HUDEP-2 (cell line): ENCODE measurements around the gene DELE1.
A peak's percentile ranks its signal among the peaks of the same experiment; 100 is the strongest.

Experiments used
- DNase-seq, 76 experiments: peaks; one replicate each; lab custom pipeline; 2025; ENCODE audit not compliant: unreplicated experiment in 76 of 76; lab: John Stamatoyannopoulos, UW

DELE1 gene, protein sequence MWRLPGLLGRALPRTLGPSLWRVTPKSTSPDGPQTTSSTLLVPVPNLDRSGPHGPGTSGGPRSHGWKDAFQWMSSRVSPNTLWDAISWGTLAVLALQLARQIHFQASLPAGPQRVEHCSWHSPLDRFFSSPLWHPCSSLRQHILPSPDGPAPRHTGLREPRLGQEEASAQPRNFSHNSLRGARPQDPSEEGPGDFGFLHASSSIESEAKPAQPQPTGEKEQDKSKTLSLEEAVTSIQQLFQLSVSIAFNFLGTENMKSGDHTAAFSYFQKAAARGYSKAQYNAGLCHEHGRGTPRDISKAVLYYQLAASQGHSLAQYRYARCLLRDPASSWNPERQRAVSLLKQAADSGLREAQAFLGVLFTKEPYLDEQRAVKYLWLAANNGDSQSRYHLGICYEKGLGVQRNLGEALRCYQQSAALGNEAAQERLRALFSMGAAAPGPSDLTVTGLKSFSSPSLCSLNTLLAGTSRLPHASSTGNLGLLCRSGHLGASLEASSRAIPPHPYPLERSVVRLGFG

DNA sequence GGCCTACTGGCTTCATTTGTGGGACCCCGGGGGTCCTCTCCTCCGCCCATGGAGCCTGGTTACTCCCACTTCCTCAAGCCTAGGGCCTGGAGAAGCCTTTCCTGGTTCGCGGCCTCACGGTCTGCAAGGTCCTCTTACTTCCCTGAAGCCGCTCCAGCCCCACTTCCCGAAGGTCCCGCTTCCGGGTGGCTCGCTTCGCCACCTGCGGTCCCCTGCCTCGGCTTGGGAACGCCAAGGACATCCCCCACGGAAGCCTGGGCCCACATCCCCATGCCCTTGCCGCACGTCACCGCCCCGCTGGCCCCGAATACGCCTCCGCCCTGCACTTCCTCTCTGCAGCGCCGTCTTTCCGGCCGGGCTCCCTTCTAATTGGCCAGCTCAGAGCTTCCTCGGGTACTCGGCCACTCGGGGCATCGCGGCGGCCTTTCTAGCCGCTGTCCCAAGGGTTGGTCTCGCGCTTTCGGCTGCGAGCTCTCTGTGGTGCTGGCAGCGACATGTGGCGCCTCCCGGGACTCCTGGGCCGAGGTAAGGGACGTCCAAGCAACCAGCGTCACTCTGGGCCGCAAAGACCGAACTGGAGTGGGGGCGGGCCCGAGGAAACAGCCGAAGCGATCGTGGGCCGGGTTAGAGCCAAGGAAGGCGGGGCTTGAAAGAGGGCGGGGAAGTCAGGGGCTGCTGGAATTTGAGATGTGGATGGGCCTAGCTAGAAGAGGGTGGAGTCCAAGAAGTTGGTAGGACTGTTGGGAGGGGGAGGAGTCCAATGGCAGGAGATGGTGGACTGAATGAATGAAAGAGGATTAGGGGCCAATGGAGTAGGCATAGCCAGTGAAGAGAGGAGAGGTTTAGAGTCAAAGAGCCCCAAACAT lies at the start of gene DELE1:
TSS of gene DELE1 (plus strand) at position 424 of the 866 bp plus-strand sequence. CDS start at position 495, 71 bp downstream.
- DNase-seq = peak in 75 of 76 experiments; percentile 22 to 98 (median 86)

DNA sequence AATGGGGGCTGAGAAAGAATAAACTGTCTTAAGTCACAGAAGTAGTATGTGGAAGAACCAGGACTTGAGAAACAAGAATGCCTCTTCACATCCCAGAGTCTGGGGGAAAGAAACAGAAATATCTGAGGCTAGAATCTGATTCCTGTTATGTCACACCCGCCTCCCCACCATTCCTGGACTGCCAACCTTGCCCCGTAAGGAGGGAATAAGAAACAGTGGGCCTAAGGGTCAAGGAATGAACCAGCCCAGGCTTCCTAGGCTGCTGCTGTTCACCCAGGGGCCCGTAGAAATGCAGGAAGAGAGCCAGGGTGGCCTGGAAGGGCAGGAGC lies 49.8 kb upstream of the DELE1 start:
- DNase-seq = no peak

DNA sequence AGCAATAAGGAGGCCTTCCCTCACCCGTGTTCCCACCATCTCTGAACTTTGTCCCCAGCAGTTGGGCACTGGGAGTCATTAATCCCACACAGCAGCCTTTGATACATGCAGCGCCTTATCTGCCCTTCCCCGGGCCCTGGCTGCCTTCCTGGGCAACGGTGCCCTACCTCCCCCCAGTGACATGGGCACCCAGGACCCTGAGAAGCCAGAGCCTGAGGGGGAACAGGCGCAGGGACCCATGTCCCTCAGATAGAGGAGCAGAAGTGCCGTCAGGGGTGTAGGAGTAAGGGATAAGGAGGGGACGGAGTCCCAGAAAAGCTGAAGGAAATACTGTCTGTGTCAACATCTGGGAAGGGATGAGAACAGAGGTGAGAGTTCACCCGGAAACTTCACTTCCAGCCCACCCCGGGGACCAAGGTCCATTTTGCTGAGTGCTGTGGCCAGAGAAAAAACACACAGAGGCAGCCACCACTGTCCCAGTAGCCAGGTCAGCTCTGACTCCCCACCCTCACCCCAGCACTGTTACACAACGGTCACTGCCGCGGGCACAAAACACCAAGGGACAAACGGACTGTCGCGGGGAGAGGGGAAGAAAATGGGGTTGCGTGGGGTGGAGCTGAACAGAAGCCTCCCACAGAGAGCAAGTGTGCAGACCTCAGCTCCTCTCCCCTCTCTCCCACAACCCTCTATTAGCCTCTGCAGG lies 49.3 kb upstream of the DELE1 start:
- no peak for DNase-seq

DNA sequence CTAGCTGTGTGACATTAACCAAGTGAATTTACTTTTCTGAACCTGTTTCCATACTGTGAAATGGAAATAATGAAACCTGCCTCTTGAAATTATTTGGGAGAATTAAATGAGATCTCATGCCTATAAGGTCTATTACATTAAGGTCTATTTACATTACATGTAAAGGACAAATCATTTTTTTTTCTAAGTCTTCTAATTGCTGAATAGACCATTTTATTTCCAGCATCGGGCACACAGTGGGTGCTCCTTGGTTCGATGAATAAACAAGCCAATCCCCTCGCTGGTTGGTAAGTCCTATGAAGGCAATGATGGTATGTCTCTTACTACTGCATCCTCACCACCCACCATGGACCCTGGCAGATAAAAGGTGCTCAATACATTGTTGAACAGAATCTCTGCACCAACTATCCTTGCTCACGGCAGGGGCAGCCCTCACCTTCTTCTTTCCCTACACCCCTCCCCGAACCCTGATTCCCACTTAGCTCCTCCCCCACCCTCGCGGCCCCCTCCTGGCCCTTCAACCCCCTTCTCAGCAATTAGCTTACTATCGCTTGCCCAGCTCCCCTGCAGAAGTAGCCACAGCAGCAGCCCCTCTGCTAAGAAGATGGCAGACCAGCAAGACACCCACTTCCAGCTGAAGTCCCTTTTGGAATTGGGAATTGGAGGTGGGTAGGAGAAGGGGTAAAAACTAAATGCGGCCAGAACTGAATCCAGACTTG lies 48.5 kb upstream of the DELE1 start:
- DNase-seq = no peak

DNA sequence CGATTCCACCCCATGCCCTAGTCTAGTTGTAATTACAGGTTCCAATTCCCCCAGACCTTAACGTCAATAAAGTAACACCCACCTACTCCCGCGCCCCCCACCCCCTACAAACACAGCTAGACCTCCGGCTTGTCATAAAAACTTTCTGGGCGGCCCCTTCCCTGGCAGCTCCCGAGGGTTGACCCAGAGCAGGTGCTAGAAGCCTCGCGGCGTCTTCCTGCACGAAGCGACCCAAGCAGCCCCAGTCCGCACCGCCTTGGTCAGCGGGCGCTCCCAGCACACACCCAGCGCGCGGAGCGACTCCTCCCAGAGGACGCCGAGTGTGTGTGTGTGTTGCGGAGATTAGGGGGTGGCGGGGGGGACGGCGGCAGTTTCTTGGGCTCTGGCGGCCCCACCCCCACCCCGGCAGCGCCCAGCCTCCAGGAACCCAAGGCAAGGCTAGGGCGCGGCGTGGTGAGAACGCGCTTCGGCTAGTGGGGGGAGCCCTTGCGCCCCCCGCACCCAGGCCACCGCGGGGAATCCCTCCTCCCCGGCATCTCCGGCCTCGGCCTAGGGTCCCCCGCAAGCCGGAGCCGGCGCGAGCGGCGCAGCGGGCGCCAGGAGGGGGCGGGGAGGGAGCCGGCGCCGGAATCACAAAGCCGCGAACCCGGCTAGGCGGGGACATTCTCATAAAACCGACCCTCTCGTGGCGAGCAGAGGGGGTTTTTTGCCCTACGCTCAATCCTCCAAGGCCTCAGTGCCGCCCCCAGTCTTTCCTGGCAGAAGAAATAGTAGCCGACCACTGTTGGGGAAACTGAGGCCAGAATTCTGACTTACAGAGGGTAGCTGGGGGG lies 47.7 kb upstream of the DELE1 start:
- DNase-seq = peak in 58 of 76 experiments; percentile 2 to 70 (median 49)

DNA sequence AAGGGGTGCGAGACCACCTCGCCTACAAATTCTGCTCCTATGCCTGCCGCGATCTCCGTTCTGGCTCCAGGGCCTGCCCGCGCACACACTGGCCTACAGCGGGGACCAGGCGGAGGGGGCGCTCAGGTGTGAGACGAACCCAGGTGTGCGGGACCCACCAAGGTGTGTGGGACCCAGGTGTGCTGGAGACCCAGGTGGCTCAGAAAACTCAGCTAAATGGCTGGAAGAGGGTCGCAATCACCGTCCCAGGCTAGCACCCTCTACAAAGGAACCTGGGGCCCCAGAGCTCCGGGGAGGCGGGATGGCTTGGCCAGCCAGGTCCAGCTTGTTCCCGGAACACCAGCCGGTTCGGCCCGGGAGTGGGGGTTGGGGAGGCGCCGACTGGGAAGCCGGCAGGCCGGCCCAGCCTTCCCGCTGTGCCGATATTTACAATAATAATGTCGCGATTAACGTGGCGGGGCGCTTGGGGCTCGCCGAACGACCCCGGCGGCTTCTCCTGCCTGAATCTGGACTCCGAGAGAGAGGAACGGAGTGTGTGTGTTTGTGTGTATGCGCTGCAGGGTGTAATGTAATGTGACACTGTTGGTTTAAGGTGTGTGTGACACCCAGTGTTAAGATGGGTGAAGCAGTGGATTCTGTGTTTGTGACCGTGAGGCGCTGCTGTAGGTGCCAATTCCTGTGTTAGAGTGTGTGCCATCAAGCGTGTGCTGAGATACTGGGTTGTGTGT lies 46.9 kb upstream of the DELE1 start:
- DNase-seq = peak in 2 of 76 experiments; percentile 5 to 16

DNA sequence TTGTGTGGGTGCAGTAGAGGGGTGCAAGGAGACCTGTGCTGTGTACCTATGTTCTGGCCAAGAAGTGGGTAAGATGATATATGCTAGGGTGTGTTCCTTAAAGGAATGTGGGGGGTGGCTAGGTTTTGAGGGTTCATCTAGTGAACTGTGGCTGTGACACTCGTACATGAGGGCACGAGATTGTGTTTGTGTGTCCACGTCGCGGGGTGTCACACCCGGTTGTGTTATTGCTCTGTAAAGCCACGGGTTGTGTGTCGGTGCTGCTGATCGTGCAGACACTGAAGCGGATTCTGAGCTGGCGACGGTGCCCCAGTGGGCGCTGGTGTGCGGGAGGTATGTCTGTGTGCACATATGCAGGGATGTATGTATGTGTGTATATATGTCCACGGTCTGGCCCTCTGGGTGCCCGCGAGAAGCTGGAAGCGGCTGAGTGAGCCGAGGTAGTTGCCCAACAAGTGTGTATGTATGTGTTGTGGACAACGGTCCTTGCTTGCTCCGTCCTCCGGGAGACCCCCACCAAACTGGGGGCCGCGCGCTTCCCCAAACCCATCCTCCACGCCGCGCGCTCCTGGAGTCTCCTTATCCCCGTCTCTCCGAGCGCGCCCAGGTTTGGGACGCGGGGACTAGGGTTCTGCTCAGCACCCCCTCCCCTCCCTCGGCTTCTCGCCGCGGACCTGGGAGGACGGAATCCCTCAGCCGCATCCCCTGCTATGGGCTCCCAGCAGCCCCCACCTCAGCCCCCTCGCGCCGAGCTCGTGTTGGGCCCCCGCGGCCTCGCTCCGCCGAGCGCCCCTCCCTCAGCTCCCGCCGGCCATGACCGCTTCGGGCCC lies 46.1 kb upstream of the DELE1 start:
- peak in 2 of 76 experiments; percentile 6 to 8 for DNase-seq

DNA sequence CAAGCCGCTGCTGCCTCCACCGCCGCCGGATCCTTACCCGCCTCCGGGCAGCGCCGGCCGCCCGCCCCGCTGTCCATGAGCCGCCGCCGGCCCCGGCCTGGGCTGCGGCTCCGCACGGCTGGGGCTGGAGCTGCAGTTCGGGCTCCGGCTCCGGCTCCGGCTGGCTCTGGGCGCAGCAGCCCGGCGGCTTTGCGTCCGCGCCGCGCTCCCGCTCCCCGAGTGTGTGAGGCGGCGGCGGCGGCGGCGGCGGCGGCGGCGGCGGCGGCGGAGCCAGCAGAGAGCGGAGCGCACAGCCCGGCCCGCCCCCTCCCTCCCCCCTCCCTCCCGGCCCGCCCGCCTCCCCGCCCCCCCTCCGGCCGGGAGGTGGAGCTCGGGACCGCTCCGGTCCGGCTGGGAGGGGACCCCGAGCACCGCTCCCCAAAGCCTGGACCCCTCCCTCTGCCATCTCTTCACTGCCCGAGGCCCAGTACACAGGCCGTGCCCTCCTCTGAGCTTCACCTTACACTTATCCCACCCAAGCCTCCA lies 45.4 kb upstream of the DELE1 start, which contains the start of gene PCDH1:
TSS of gene PCDH1 (minus strand) at position 225 of the 525 bp plus-strand sequence. CDS start at position 77, 148 bp downstream.
- DNase-seq = no peak

DNA sequence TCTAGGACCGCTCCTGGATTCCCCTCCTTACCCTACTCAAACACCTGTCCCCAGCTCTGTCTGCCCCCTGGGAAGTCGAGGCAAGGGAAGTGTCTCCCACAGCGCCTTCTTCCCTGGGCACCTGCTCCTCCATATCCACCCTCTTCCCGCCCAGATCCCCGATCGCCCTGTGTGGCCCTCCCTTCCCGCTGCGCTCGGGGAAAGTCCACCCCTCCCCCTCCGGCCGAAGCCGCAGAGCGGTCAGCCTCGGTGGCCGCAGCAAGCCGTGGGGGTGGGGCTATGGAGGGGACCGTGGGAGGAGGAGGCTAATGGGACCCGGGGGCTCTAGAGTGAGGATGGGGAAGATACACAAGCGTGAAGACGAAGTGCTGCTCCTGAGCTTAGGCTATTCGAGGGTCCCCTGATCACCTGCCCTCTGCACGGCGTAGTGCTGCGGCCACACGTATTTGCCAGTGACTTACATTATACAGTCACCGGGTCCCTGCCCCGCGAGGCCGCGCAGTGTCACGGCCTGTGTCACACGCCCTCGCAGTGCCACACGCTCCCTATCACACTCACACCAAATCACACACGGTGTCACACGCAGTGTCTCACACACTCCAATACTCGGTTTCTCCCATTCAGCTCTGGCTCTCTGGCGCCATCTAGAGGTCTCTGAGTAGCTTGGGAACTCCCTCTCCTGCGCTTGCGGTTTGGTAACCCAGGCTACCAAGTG lies 44.8 kb upstream of the DELE1 start:
- DNase-seq = peak in 73 of 76 experiments; percentile 35 to 87 (median 73)

DNA sequence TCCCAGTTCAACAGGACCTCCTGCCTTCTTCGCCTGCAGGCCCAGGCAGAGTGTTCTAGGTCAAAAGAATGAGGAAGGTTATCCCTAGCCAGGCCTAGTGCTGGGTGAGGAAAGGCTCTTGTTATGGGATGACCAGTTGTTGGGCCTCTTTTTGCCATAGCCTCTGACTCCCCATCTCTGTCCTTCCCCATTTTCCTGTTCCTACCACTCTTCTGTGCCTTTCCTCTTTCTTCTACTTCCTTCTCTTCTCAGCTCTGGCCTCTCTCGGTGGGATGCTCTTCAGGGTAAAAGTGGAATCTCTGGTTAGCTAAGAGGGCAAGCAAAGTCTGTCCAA lies 44.3 kb upstream of the DELE1 start:
- DNase-seq = no peak

DNA sequence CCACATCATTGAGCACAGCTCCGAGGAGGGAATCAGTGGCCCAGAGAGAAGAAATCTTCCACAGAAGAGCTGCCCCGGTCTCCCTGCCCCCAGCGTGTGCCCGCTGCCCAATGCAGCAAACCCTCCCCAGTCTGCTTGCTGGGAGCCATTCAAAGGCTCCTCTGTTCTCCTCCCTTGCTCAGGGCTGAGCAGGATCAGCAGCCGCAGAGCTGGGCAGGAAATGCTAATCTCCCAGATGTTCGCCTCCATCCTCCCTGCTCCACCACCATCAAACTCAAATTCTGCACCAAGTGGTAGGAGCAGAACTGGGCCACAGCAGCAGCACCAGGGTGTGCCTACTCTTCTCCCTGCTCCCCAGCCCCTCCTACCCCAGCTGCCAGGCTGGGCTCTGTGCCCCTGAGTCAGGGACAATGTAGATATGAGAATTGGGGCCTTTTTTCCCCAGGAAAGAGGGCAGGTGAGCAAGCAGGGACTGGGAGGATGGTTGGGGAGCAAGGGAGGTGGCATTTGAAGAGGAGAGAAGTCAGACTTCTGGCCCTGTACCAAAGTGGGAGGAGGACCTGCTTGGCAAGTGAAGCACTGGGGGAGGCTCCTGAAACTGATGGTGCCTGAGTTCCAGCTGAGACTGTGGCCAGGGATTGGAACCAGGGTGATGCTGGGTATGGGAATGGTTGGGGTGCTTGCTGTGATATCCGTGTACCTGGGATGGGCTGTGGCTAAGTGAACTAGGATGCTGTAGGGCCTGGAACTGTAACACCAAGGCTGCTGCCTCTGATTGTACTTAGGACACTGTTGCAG lies 43.5 kb upstream of the DELE1 start:
- DNase-seq = no peak

DNA sequence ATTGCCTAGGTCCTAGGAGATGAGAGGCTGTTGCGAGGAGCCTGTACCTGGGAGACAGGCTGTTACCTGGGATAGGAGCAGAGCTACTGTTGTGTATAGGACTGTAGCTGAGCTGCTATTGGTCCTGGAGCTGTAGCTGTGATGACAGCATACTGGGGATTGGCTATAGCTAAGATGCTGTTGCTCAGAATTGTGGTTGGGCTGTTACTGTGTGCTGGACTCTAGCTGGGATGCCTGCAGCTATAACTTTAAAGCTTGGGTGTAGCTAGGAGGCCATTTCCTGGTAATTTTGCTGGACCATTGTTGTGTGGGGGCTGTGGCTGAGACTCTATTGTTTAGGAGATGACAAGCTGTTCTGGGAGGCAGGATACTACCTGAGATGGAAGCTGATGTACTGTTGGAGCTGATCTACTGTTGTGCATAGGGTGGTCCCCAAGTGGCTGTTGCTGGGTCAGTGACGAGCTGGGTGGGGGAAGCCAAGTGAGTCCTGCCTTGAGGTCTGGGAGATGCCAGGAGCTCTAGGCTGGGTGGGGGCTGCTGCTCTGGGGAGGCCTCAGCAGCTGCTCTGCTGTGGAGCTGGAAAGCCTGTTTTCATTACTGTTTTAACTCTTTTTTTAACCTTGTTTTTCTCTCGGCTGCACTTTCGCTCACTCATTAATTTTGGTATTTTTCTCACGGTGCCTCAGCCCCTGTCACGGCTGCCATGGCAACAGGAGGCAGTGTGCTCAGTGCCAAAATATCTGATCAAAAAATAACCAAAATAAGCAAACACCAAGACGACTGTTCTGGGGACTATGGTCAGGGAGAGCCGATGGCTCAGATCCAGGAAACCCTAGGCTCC lies 42.5 kb upstream of the DELE1 start:
- DNase-seq = no peak

DNA sequence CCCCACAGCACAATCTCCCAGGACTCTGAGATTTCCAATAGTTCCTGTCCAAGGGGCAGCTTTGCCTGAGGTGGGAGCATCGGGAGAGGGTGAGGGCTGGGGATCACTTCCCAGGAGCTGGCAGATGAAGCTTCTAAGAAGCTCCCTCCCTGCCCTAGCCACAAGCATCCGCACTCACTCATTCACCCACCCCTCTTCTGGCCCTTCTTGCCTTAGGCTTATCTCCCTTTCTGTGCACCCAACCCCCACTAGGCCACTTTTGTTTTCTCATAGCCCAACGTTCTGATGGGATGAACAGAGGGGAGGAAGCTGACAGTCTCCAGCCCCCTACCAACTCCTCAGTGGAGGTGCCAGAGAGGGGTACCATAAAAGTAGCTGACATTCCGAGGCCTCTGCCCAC lies 41.8 kb upstream of the DELE1 start:
- DNase-seq = no peak

DNA sequence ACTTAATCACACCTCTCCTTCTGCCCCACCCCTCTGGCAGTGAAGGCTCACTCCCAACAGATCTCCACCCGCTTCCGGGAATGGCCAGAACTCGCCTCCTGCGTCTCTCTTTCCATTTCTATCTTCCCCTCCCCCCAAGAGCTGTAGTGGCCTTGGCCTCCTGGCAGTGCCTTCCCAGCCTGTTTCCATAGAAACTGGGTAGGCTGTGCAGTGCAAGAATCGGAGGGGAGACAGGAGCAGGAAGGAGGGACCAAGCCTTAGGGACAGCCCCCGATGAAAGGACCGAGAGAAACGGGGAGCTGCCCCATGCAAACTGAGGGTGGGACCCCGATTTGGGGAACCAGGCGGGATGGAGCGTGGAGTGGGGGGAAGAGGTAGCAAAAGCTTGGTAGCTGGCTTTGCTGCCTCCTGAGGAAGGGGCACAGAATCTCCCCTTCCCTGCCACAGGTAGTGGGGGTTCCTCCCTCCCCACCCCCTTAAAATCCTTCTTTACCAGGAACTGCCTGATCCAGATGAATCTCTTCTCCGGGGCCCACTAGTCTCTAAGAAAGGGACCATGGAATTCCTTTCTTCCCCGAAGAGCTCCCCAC lies 41.0 kb upstream of the DELE1 start:
- no peak for DNase-seq
